COLO829 (cell line): ENCODE results near the gene VPS41.

Source experiments
- DNase-seq: peaks from one replicate; pipeline ENCODE4 v3.0.0; 2012; ENCODE audit warnings: low spot score

VPS41 gene

GRCh38 chr7:38728145-38728544 lies 180.8 kb downstream of the VPS41 start:
- no peak for DNase-seq

GRCh38 chr7:38727184-38727940 lies 181.6 kb downstream of the VPS41 start:
- no peak for DNase-seq

GRCh38 chr7:38723327-38723726 lies 185.7 kb downstream of the VPS41 start:
- DNase-seq = no peak

DNA sequence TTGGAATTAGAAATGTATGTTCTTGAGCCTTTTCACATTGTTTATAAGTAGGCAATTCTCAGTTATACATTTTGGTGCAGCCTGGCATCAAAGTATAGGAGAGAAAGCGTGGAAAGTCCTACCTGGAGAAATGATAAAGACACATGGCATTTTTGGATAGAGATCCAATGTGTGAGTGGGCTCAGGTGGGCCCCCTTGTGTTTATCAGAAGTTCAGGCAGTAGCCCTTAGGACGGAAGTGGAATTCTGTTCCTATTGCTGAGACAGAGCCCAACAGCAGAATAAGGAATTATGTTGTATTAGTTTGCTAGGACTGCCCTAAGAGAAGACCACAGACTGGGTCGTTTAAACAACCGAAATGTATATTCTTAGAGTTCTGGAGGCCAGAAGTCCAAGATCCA lies 192.6 kb downstream of the VPS41 start:
- no peak for DNase-seq

DNA sequence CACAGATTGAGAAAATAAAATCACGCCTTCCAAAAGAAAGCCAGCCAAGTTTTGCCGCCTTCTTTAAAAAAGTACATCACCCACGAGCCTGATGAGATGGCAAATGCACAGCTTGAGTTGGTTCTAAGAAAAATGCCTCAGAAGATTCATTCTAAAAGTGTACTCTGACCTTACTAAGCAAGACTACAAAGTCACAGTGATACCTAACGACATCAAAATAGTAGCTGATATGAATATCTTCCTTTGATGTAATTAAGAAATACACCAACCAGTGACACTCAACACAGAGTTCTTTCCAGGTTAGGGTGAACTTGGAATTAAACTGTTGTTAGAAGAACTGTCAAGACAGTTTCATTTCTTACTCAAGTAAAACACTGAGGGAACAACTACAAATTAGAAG lies 199.9 kb downstream of the VPS41 start:
- no peak for DNase-seq

GRCh38 chr7:38704751-38705150 lies 204.2 kb downstream of the VPS41 start:
- DNase-seq = no peak

GRCh38 chr7:38704041-38704547 lies 204.9 kb downstream of the VPS41 start:
- no peak for DNase-seq

DNA sequence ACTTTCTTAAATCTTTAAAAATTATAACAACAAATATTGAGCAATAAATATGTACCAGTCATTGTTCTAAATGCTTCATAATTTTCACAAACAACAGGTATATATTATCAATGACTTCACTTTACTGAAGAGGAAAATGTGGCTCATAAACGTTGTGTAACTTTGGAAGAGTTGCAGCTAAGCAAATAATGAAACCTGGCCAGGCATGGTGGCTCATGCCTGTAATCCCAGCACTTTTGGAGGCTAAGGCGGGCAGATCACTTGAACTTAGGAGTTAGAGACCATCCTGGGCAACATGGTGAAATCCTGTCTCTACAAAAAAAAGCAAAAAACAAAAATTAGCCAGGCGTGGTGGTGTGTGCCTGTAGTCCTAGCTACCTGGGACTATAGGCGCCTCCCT lies 205.9 kb downstream of the VPS41 start:
- no peak for DNase-seq

DNA sequence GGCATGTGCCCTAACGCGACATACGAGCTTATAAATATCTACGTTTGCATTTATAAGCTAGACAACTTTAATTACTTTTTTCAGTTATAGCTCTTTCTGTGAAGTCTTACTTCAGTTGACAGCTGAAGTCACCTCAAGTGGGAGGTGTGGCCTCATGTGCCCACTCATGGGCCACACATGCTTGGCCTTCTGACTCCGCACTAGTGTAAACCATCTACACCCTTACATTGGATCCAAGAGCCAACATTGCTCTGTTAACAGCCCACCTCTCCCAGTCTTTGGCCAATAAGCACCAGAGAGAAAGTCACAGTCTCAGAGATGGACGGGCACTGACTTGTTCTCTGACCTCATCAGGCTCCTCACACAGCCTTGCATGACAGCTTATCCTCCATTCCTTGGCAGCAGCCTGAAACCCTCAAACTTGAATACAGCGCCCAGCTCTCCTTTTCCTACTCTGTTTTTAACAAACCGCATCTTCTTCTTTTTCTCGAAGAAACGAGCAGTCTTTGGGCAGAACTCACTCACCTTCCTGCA lies 206.9 kb downstream of the VPS41 start:
- DNase-seq = no peak

- no peak for DNase-seq
These were observed 208.9 kb downstream of the VPS41 start for GRCh38 chr7:38700116-38700515.

DNA sequence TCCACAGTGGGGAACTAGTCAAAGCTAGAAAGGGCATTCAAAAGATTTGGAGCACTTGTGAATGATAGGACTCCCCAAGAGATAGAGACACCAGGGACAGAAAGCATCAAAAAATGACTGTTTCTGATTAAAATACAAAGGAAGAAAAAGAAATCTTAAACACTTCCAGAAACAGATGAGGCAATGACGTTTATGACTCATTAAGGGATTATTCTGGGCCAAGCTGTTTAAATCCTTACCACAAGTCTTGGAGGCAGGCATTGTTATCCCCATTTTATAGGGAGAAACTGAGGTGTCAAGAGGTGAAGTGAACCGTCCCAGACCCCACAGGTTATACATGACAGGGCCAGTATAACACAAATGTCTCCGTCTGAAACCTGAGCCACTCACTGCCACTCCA lies 209.5 kb downstream of the VPS41 start:
- DNase-seq = no peak

DNA sequence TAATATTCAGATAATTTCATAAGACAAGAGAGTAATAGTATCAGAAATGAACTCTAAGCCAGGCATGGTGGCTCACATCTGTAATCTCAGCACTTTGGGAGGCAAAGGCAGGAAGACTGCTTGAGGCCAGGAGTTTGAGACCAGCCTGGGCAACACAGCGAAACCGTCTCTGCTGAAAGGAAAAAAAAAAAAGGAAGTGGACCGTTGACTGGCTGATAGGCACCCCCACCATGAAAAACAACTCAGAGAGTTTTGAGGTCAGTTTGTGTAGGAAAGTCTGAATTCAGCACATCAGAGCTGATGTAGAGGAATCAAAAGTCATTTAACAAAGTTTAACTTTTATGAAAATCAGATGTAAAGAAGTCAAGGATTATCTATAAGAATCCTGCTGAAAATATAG lies 214.7 kb downstream of the VPS41 start:
- no peak for DNase-seq

DNA sequence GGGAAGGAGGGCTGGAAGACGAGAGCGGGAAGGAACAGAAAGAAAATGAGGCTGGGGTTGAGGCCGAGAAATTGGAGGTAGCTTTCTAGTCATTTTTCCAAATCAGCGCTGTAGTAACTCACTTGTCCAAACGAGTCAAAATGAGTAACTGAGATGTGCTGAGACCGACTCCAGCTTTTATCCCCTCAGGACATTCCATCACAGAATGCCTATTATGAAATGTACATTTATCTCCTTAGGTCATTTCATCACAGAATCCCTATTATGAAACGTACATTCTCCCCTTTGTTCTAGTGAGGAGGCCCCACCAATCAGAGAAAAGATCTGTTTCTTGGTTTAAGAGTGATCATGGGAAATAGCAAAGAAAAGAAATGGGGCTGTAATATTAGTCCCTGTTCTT lies 222.1 kb downstream of the VPS41 start:
- DNase-seq = no peak

DNA sequence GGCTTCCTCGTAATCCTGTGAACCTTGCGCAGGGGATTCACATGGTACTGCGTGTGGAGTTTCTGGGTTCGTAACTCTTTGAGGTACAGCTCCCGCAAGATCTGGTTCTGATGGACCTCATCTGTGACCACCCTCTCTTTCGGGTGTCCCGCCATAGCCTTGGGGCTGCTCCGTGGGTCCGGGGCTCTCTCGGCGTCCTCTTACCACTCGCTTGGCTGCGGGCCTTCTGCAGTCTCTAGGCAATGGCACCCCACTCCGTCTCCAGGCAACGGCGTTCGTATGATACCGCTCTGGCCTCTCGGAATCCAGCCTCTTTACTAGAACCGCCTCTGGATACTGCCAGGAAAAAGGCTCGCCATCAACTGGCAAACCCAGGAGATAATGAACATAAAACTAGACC lies 223.1 kb downstream of the VPS41 start:
- DNase-seq = no peak

- DNase-seq = no peak
These were observed 226.4 kb downstream of the VPS41 start for GRCh38 chr7:38682606-38683005.

GRCh38 chr7:38681882-38682281 lies 227.1 kb downstream of the VPS41 start:
- DNase-seq = no peak

DNA sequence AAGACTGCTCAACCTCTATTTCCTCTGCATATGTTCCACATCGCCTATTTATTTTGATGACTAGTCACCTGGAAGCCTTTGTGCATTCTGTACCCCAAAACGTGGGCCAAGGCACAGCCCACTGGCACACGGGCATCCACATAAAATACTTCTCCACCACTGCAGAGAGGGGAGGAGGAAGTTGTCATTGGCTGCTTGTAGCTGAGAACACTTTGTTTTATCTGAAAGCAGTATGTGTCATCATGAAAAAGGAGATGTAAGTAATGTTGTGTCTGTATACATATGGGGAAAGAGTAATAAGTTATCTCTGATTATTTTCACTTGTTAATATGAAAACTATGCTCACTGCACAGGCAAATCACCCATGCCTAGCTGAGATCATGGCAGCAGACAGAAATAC lies 229.6 kb downstream of the VPS41 start:
- no peak for DNase-seq

DNA sequence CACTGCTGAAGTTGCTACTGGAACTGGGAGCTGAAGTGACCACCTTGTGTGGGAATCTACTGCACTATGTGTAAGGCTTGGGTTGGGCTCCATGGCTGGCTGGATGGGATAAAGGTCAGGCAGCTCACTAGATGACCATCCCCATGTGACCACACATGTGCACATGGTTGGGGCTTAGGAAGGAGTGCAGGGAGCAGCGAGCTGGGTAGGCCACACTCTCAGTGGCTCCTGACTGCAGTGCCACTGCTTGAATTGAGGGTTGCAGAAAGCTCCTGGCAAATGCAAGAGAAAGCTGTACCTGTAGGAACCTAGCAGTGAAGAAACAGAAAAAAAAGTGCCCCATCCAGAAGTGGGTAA lies 230.3 kb downstream of the VPS41 start:
- DNase-seq = no peak

DNA sequence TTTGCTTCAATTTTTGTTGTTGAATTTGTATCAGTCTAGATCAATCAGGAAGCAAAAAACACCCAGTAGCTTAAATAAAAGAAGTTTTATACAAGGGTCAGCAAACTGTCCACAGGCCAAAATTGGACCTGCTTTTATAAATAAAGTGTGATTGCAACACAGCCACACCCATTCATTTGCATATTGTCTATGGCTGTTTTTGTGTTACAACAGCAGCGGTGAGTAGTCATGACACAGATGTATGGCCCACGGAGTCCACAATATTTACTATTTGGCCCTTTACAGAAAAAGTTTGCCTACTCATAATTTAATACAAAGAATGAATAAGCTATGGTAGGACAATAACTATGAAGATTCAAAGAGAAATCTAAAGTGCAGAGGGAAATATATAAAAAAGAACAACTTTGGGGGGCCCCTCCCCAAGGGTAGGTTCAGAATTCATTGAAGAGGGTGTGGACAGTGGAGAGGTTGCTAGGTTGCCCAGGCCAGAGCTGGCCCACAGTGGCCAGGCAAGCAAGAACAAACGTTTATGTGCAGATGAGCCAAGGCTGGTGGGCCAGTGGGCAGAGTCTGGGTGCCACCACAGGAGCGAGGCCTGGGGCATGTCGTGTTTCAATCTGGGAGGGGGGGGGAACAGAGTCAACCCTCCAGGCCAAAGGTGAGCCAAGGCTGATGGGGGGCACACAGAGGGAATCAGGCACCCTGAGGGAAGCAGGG lies 230.9 kb downstream of the VPS41 start:
- no peak for DNase-seq

DNA sequence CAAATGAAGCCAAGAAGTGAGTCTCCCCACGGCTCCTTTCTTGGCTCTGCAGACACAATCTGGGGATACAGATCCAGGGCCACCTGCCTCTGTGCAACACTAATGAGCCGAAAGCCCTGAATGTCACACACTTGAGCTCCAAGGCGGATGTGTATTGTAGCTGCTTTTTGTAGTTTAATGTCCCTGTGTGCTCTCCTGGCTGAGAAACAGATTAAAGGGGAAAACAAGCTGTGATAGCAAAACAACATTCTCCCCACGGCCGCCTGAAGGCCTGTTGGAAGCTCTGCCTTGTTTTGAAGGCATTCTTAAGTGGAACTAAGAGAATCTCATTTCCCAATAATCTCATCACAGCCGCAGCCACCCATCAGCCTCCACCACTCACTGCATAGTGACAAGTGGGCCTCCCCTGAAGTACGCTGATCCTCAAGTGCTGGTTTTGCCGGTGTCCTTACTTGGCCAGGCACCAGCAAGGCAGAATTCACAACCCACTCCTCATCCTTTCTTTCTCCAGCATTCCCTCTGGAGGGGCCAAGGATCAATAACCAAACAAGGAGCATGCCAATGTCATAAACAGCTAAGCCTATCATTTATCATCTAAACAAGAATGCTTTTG lies 233.4 kb downstream of the VPS41 start:
- no peak for DNase-seq

- no peak for DNase-seq
These were observed 234.5 kb downstream of the VPS41 start for GRCh38 chr7:38674513-38674912.

DNA sequence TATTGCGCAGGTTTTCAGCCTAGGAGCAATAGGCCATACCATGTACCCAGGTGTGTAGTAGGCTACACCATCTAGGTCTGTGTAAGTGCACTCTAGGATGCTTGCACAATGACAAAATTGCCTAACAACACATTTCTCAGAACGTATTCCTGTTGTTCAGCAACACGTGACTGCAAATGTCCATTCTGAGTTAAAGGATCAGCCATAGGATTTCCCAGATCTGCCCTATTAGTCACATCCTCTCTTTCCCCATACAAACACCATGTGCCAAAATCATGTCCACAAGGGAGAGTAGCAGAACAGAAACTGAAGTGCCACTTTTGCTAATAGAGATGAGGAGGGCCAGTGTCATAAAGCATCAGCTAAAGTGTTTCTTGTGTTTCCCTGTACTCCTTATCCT lies 235.2 kb downstream of the VPS41 start:
- no peak for DNase-seq
